ENCODE results near the gene GOLGA6D.
"Not testable (repeated sequence)": the region's sequence is repeated elsewhere in the genome, so short reads cannot be mapped to it uniquely, and the experiment has no call there.

- TF ChIP-seq CBX5 (IDR thresholded peaks at IDR 0.05; ENCODE audit: low read depth, low read length); RAD21 (IDR thresholded peaks at IDR 0.05 in 1 of 2, conservative IDR thresholded peaks at IDR 0.05 in 1 of 2; ENCODE audit: low read depth in 2 of 2, low read length in 2 of 2); HDAC6 (IDR thresholded peaks at IDR 0.05; ENCODE audit: low read depth, low read length); YY1 (IDR thresholded peaks at IDR 0.05; ENCODE audit: low read depth, low read length): not testable (repeated sequence)
These were observed 51.2 kb downstream of the GOLGA6D start for GRCh38 chr15:75333654-75334419.

All from H1 (cell line).